Upper lobe of left lung (tissue), 6 donors: Measurements from ENCODE around the gene APBB1IP. TPM values are rescaled to one million over a fixed set of nuclear protein-coding genes. Genes with fewer than 3 reads are reported as not detected.

Experiments used
- ATAC-seq, 2 donors: fragments of 200-7000 bp; cut with Tn5 transposase; one replicate each; pipeline ENCODE4 v1.9.1; 2022; ENCODE audit warnings: mild to moderate bottlenecking in 2 of 2, moderate library complexity in 2 of 2; ENCODE audit not compliant: low FRiP score in 2 of 2
- DNase-seq, 2 donors: peaks; one replicate each; pipeline ENCODE4 v3.0.0-alpha.2; 2019 to 2020
- H3K27ac ChIP-seq, 4 donors: fragments of 200-600 bp; sonication (generic); one replicate each; pipeline ENCODE4 v1.5.1; 2016 to 2019
- H3K27me3 ChIP-seq, 4 donors: fragments of 200-600 bp; sonication (generic); one replicate each; pipeline ENCODE4 v1.5.1; 2017 to 2019
- H3K36me3 ChIP-seq, 4 donors: fragments of 200-600 bp; sonication (generic); one replicate each; pipeline ENCODE4 v1.5.1; 2016 to 2019
- H3K4me1 ChIP-seq, 4 donors: fragments of 200-600 bp; sonication (generic); one replicate each; pipeline ENCODE4 v1.5.1; 2018 to 2019
- H3K4me3 ChIP-seq, 4 donors: fragments of 200-600 bp; sonication (generic); one replicate each; pipeline ENCODE4 v1.5.1; 2017 to 2019; ENCODE audit warnings: mild to moderate bottlenecking in 2 of 4, moderate library complexity in 1 of 4
- H3K9me3 ChIP-seq, 4 donors: fragments of 200-600 bp; sonication (generic); one replicate each; pipeline ENCODE4 v1.5.1; 2018 to 2019
- EP300 ChIP-seq, 4 donors: sonication (generic); formaldehyde crosslinking; IDR thresholded peaks; one replicate each; pipeline ENCODE4 v1.5.1; 2017; ENCODE audit warnings: antibody characterized with exemption in 4 of 4, control low read depth in 2 of 4
- POLR2A ChIP-seq, 4 donors: fragments of 450-650 bp; IDR thresholded peaks; one replicate each; pipeline ENCODE4 v1.5.1; 2016 to 2017; ENCODE audit warnings: antibody characterized with exemption in 4 of 4, mild to moderate bottlenecking in 2 of 4
- POLR2AphosphoS5 ChIP-seq, 2 donors: sonication (generic); formaldehyde crosslinking; IDR thresholded peaks; one replicate each; pipeline ENCODE4 v1.5.1; 2017; ENCODE audit warnings: antibody characterized with exemption in 2 of 2
- WGBS, 2 donors: methylation state at CpG; one replicate each; pipeline ENCODE4 v1.1.5; 2017 to 2018; 5-methylcytosine and 5-hydroxymethylcytosine counted together
- total RNA-seq, 6 donors: library from RNA; depleted of rRNA in 4 of 6; stranded (reverse); fragments of >200 nt in 4 of 6; gene quantifications; one replicate each; pipeline versions ENCODE4 v1.1.0 to v1.2.1, GENCODE V29; 2016 to 2021
- TF ChIP-seq, protein P1 (sequence below), 6 experiments: fragments of 450-650 bp in 4 of 6; fragments of 200-600 bp in 2 of 6; sonication (generic) in 2 of 6; IDR thresholded peaks; one replicate each; pipeline ENCODE4 v1.5.1; 2016 to 2019; ENCODE audit warnings: antibody characterized with exemption in 6 of 6
- donor health status: DM: no; HTN: no; CAD: no; lungs with moderate emphysema.
- donor health status: DM: no; HTN: yes; CAD: no; lungs with severe emphysema.

Gene APBB1IP
- total RNA-seq, 6 donors from 2014 or later: 15.8 to 45.1 (median 31.3) TPM

DNA sequence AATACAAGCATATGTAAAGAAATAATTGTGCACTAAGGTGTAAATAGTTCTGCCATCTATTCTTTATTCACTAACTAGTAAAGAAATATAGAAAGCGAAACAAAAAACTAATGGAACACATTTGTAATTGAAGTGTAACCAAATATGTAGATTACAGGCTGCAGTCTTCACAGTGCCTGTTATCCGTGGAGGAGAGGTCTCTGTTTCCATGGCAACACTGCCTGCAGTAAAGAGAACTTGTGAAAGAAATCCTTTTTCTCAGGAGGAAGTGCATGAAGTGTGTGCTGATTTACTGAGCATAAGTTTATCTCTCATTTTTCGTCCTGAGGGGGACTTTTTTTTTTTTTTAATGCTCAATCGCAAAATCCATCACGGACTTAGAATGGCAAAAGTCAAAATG, 102.5 kb downstream of the APBB1IP start:
- ATAC-seq: no peak

DNA sequence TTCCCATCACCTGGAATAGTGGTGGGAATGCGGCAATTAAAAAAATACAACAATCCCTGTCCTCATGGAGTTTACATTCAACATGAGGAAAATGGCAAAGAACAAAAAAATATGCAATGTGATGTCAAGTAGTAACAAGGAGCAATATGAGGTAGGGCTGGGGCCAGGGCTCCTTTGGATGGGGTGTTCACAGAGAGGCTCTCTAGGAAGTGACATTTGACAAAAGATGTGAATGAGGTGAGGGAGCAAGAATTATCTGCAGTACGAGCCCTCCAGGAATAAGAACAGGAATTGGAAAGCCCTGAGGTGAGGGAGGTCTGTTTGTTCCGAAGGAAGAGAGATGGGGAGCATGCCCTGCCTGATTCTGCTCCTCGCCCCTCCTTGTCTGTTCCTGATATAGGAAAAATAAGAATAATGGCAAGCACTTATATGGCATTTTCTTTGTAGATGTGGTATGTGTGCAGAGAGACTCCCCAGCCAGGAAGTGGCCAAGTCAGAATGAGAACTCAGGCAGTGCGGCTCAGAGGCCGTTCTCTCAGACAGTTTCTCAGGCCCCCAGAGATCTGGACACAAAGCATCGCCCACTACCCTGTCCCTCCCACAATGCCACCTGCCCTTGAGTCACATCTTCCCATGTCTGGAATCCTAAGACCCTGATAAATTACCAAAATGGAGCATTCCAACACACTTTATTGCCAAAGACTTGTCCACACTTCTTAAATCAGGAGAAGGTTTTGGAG, 105.6 kb downstream of the APBB1IP start:
- no peak overlapping the region for H3K27ac ChIP-seq

More for the DNA sequence above, 102.5 kb downstream of the APBB1IP start:
- no peak overlapping the region for H3K4me3 ChIP-seq
- no peaks in the 10 kb centered on the region for H3K27me3 ChIP-seq
- 39 to 50% methylated on average over 5 of the region's 5 CpGs for WGBS, 2 donors
- H3K36me3 ChIP-seq: peaks cover 0 to 2% (median 0%) of the 10 kb centered on the region in 4 donors
- no peak overlapping the region for H3K27ac ChIP-seq
- no peaks in the 10 kb centered on the region for H3K4me1 ChIP-seq
- TF ChIP-seq POLR2A (IDR thresholded peaks at IDR 0.05) (no peak), POLR2AphosphoS5 (IDR thresholded peaks at IDR 0.05) (no peak), EP300 (IDR thresholded peaks at IDR 0.05) (no peak)
- TF ChIP-seq, protein P1, sequence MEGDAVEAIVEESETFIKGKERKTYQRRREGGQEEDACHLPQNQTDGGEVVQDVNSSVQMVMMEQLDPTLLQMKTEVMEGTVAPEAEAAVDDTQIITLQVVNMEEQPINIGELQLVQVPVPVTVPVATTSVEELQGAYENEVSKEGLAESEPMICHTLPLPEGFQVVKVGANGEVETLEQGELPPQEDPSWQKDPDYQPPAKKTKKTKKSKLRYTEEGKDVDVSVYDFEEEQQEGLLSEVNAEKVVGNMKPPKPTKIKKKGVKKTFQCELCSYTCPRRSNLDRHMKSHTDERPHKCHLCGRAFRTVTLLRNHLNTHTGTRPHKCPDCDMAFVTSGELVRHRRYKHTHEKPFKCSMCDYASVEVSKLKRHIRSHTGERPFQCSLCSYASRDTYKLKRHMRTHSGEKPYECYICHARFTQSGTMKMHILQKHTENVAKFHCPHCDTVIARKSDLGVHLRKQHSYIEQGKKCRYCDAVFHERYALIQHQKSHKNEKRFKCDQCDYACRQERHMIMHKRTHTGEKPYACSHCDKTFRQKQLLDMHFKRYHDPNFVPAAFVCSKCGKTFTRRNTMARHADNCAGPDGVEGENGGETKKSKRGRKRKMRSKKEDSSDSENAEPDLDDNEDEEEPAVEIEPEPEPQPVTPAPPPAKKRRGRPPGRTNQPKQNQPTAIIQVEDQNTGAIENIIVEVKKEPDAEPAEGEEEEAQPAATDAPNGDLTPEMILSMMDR (IDR thresholded peaks at IDR 0.05): no peak
- H3K9me3 ChIP-seq: no peaks in the 10 kb centered on the region
- DNase-seq: no peak

DNA sequence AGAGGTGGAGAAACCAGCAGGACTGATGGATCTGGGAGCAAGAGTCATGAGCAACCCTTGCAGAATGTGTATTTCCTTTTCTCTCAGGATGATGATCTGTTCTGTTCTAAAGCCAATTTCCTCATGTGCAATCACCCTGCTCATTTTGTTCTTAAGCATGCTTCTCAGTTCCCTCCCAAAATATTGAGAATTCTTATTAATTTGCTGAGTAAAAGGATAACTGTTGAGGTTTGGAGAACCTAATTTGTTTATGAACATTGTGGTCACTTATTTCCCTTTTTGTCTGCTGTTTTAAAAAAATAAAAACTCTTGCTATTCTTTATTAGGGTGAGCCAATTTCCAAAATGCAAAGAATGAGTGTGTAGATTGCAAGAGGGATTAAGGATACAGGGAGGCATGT, 106.8 kb downstream of the APBB1IP start:
- Histone ChIP-seq H3K27me3 (no peaks in the 10 kb centered on the region), H3K4me3 (no peak overlapping the region), H3K9me3 (peaks cover 0 to 4% (median under 1%) of the 10 kb centered on the region in 4 donors), H3K36me3 (peaks cover 0 to 2% (median 0%) of the 10 kb centered on the region in 4 donors), H3K27ac (no peak overlapping the region), H3K4me1 (no peaks in the 10 kb centered on the region)
- ATAC-seq: no peak
- DNase-seq: no peak
- TF ChIP-seq POLR2AphosphoS5 (IDR thresholded peaks at IDR 0.05) (no peak), EP300 (IDR thresholded peaks at IDR 0.05) (no peak)

More for the DNA sequence above, 105.6 kb downstream of the APBB1IP start:
- Histone ChIP-seq H3K9me3 (no peaks in the 10 kb centered on the region), H3K4me3 (no peak overlapping the region), H3K4me1 (no peaks in the 10 kb centered on the region), H3K27me3 (no peaks in the 10 kb centered on the region), H3K36me3 (peaks cover 0 to 2% (median 0%) of the 10 kb centered on the region in 4 donors)
- no peak for DNase-seq
- ATAC-seq: no peak
- no peak for TF ChIP-seq POLR2A (IDR thresholded peaks at IDR 0.05)
- no peak for TF ChIP-seq EP300 (IDR thresholded peaks at IDR 0.05)
- no peak for TF ChIP-seq POLR2AphosphoS5 (IDR thresholded peaks at IDR 0.05)
- TF ChIP-seq, protein P1 (IDR thresholded peaks at IDR 0.05): no peak
- WGBS, 2 donors: 80 to 84% methylated on average over 7 of the region's 7 CpGs

DNA sequence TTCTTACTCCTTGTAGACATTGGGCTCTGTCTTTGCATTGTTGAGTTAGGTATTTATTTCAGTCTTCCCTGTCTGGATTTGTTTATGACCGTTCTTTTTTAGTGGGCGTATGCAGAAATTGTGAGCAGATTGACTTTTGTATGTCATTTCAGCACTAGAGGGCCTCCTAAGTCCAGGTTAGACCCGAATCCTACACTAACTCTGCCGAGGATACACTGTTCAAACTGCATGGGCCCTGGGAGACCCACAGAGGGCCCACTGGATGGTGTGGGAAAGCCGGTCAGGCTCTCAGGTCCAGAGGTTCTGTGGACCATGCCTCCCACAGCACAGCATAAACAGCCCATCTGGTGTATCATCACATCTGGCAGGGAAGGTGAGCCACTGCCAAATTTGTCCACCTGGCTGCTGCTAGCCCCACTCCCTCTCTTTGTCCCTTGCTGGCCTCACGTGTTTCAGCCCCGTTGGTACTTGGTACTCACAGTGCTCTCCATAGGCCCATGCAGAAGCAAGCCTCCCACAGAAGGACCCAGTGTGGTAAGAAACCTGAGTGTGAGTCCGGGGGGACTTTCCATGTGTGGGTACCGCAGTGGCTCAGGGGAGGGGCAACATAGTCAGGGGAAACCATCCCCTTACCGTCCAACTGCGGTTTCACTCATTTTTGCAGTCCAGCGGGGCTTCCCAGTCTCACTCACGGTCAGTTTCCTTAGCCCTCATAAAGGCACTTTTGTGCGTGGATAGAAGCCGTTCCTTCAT, 112.8 kb downstream of the APBB1IP start:
- ATAC-seq: no peak
- Histone ChIP-seq H3K9me3 (peaks cover 0 to 7% (median 5%) of the 10 kb centered on the region in 4 donors), H3K4me3 (no peak overlapping the region), H3K36me3 (peaks cover 0 to 10% (median 5%) of the 10 kb centered on the region in 4 donors), H3K27ac (no peak overlapping the region), H3K4me1 (peaks cover 0 to 10% (median 3%) of the 10 kb centered on the region in 4 donors), H3K27me3 (no peaks in the 10 kb centered on the region)
- DNase-seq: no peak
- 86 to 91% methylated on average over 12 to 15 of the region's 15 CpGs for WGBS, 2 donors
- TF ChIP-seq POLR2A (IDR thresholded peaks at IDR 0.05): no peak
- no peak for TF ChIP-seq POLR2AphosphoS5 (IDR thresholded peaks at IDR 0.05)
- no peak for TF ChIP-seq EP300 (IDR thresholded peaks at IDR 0.05)
- TF ChIP-seq, protein P1 (IDR thresholded peaks at IDR 0.05): no peak

DNA sequence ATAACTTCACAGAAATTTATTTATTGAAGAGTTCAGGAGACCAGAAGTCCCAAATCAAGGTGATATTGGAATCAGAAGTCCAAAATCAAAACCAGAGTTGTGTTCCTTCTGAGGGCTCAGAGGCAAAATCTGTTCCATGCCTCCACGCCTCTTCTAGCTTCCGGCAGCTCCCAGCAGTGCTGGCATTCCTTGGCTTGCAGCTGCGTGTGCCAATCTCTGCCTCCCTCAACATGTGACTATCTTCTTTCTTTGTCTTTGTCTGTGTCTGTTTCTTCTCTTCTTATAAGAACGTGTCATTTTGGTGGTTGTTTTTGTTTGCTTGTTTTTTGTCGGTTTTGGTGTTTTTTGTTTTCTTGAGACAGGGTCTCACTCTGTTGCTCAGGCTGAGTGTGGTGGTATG, 116.1 kb downstream of the APBB1IP start:
- no peak for TF ChIP-seq POLR2A (IDR thresholded peaks at IDR 0.05)
- TF ChIP-seq POLR2AphosphoS5 (IDR thresholded peaks at IDR 0.05): no peak
- TF ChIP-seq, protein P1 (IDR thresholded peaks at IDR 0.05): no peak
- peaks cover 0 to 7% (median 5%) of the 10 kb centered on the region in 4 donors for H3K9me3 ChIP-seq
- H3K27me3 ChIP-seq: no peaks in the 10 kb centered on the region
- peaks cover 6 to 19% (median 11%) of the 10 kb centered on the region in 4 donors for H3K4me1 ChIP-seq
- no peak overlapping the region for H3K4me3 ChIP-seq
- no peak overlapping the region for H3K27ac ChIP-seq
- 81 to 94% methylated on average over 5 of the region's 5 CpGs for WGBS, 2 donors
- DNase-seq: no peak
- H3K36me3 ChIP-seq: peaks cover 0 to 10% (median 5%) of the 10 kb centered on the region in 4 donors
- no peak for ATAC-seq
